OCI-LY3 (cell line): Measurements from ENCODE around the gene PHC2.

ENCODE experiments used
- CTCF ChIP-seq: fragments of 200-600, 300-600 bp; sonication (generic); IDR thresholded peaks from 2 replicates; pipeline ENCODE4 v1.5.1; 2014; ENCODE audit warnings: antibody characterized with exemption, low read length, low read depth
- EZH2phosphoT487 ChIP-seq: fragments of 200-600 bp; shearing (Covaris generic); IDR thresholded peaks from 2 replicates; pipeline ENCODE4 v1.6.1; 2018; ENCODE audit warnings: antibody characterized with exemption, mixed run types, low read depth

- TF ChIP-seq CTCF, result peak; percentile 67
- TF ChIP-seq EZH2phosphoT487, result no peak
Observed at GRCh38 chr1:33295450-33296081, 135.3 kb downstream of the PHC2 start.
